GM19438 (cell line): Measurements from ENCODE around the gene ARSB.
A peak's percentile ranks its signal among the peaks of the same experiment; 100 is the strongest.
"Not testable (repeated sequence)": the region's sequence is repeated elsewhere in the genome, so short reads cannot be mapped to it uniquely, and the experiment has no call there.

Experiments used
- ATAC-seq: cut with Tn5 transposase; IDR thresholded peaks from one replicate; pipeline ENCODE4 v1.9.1; 2021; ENCODE audit warnings: low read depth; ENCODE audit not compliant: unreplicated experiment

Gene ARSB

GRCh38 chr5:78958672-78959445 is 26.3 kb downstream of the ARSB start:
- no peak for ATAC-seq

- ATAC-seq: no peak
Observed at GRCh38 chr5:78956901-78957300, 28.2 kb downstream of the ARSB start.

- peak; percentile 81 for ATAC-seq
Observed at GRCh38 chr5:78953092-78953800, 31.9 kb downstream of the ARSB start.

GRCh38 chr5:78930721-78931120 is 54.4 kb downstream of the ARSB start:
- ATAC-seq: no peak

GRCh38 chr5:78929833-78930232 is 55.3 kb downstream of the ARSB start:
- ATAC-seq: no peak

- ATAC-seq: no peak
Observed at GRCh38 chr5:78927657-78928282, 57.3 kb downstream of the ARSB start.

- no peak for ATAC-seq
Observed at GRCh38 chr5:78926252-78926651, 58.9 kb downstream of the ARSB start.

GRCh38 chr5:78925129-78925876 is 59.8 kb downstream of the ARSB start:
- no peak for ATAC-seq

GRCh38 chr5:78923622-78923970 is 61.5 kb downstream of the ARSB start:
- no peak for ATAC-seq

GRCh38 chr5:78922879-78923621 is 62.1 kb downstream of the ARSB start:
- ATAC-seq: no peak

- no peak for ATAC-seq
Observed at GRCh38 chr5:78920604-78921003, 64.5 kb downstream of the ARSB start.

GRCh38 chr5:78919796-78920195 is 65.3 kb downstream of the ARSB start:
- ATAC-seq: no peak

GRCh38 chr5:78916044-78916443 is 69.1 kb downstream of the ARSB start:
- ATAC-seq: no peak

- ATAC-seq: no peak
Observed at GRCh38 chr5:78915170-78915569, 69.9 kb downstream of the ARSB start.

- no peak for ATAC-seq
Observed at GRCh38 chr5:78912811-78913210, 72.3 kb downstream of the ARSB start.

- no peak for ATAC-seq
Observed at GRCh38 chr5:78912085-78912771, 72.9 kb downstream of the ARSB start.

- ATAC-seq: not testable (repeated sequence)
Observed at GRCh38 chr5:78909224-78909983, 75.7 kb downstream of the ARSB start.

- no peak for ATAC-seq
Observed at GRCh38 chr5:78908173-78909061, 76.7 kb downstream of the ARSB start.
